GM12872 (cell line): ENCODE results near the gene LRRTM4.

Experiments
- CTCF ChIP-seq: IDR thresholded peaks from 3 replicates; pipeline ENCODE4 v1.5.1; 2011; ENCODE audit warnings: low read depth, mild to moderate bottlenecking, low read length, moderate library complexity; ENCODE audit not compliant: insufficient read depth

Gene LRRTM4

GRCh38 chr2:77017355-77017745 is 504.8 kb downstream of the LRRTM4 start:
- TF ChIP-seq CTCF = no peak

- TF ChIP-seq CTCF = no peak
These were observed 505.5 kb downstream of the LRRTM4 start for GRCh38 chr2:77016443-77017354.

- no peak for TF ChIP-seq CTCF
These were observed 508.2 kb downstream of the LRRTM4 start for GRCh38 chr2:77013953-77014352.

GRCh38 chr2:77013457-77013856 is 508.7 kb downstream of the LRRTM4 start:
- no peak for TF ChIP-seq CTCF

GRCh38 chr2:77009307-77009706 is 512.9 kb downstream of the LRRTM4 start:
- TF ChIP-seq CTCF = no peak

GRCh38 chr2:77008853-77009252 is 513.3 kb downstream of the LRRTM4 start:
- no peak for TF ChIP-seq CTCF

- TF ChIP-seq CTCF = no peak
These were observed 514.5 kb downstream of the LRRTM4 start for GRCh38 chr2:77007686-77008085.
